ENCODE data around the gene RAP2A.
A peak's percentile ranks its signal among the peaks of the same experiment; 100 is the strongest.

Gene RAP2A

GRCh38 chr13:97433727-97434396 lies at the start of gene RAP2A:
RAP2A (plus strand) TSS chr13:97434169; CDS start chr13:97434471, 302 bp downstream.
- no peak for FAIRE-seq

DNA sequence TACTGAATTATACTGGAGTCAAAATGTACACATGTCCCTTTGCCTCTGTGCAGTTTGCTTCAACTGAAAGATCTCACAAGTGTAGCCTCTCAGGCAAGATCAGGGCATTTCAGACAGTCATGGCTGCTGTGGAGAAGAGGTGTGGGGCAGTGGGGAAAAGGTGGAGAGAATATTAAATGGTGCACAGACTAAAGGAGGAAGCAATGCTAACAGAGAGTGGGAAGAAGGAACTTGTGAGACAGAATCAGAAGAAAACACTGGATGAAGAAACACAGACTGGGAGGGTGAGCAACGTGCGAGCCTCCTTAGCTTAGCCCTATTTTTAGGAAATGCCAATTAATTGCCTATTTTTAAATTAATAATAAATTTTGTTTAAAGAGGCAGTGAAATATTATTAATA lies 49.6 kb upstream of the RAP2A start:
- no peak for FAIRE-seq

DNA sequence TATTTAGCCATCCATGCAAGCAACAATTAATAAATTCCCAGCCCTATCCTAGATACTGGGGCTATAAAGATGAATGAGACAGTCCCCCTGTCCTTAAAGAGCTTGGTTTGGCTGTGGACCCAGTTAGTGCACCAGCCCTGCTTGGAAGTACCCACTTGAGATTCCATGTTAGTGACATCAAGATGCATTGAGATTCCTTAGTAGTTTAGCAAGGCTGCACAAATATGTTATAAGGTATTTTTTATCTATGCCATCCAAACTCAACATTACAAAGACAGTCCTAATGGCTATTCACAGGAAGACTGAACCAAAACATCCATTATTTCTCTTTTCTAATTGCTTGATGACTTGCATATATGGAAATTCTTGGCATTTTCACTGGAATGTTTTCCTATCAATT lies 48.8 kb upstream of the RAP2A start:
- no peak for FAIRE-seq

DNA sequence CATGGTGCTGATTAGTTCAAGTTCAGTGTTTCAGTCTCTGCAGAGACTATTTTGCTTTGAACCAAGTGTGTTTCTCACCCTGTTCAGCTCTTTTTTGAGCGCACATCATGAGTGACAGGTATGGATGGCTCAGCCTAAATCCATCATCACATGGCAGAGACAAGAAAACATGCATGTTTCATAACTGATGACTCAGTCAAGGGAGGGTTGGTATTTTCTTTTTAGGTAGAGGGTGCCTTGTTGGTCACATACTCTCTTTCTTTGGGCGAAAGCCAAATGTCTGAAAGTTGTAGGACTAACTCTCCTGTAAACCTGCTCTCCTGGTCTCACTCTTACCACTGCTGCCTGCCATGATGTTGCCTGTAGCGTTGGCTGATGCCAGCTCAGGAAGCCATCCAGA lies 48.1 kb upstream of the RAP2A start:
- no peak for FAIRE-seq

DNA sequence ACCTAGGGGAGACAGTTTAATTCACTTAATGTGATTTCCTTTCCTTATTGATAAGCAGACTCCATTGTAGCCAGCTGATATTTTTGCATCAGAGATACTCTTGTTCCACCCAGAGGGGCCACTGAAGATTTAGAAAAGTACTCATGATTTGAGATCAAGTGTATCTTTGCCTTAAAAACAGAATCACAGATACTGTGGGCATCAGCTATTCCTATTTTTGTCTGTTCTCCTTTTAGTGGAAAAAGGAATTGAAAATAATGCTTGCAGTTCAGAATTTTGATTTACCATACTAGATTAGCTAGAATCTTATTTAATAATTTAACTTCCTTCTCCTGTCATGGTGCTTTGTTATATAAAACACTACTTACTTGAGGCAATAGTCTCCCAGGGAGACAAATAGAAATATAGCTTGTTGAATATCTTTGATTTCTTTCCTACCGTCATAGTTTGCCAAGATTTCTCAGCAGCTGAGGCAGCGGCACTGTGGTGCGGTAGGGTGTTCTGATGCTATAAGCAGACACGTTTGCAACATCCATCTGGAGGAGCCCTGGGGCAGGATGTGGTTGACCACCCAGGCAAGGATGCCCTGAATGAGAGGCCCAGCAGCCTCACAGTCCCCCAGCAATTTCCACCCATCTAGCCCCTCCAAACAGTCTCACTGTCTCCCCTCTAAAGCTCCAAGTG lies 47.0 kb upstream of the RAP2A start:
- FAIRE-seq: no peak

DNA sequence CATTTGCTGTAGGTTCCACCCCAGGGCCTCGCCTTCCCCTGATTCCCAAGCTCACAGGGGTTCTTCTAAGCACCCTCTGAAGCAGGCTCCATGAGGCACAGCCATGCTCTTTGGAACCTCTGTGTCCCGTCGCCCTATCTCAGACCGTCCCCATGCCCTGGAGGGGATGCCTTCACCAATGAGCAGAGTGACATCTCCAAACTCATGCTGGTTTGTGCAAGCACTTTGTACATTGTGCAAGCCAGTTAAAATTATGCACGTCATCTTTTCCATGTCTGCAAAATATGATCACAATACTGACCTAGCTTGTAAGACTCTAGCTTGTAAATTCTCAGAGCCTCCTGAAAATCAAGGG lies 46.5 kb upstream of the RAP2A start:
- no peak for FAIRE-seq

GRCh38 chr13:97387890-97388289 lies 46.1 kb upstream of the RAP2A start:
- no peak for FAIRE-seq

DNA sequence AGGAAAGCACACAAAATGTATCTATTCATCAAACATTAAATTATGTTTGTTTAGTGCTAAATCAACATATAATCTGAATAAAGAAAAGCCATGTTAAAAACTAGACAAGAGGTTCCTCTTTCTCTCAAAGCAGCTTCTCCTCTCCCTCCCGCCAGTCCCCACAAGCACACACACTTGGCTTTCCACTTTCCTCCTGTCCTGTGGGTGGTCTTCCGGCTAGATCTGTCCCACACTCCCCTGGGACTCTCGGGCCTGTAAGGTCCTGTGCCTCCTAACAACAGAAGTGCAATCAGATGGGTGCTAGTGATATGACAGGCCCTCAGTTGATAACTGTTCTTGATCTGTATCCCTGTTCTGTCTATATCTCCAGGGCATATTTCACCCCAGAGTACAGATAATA lies 45.6 kb upstream of the RAP2A start:
- no peak for FAIRE-seq

GRCh38 chr13:97390941-97391600 lies 42.9 kb upstream of the RAP2A start:
- no peak for FAIRE-seq

- peak; percentile 70 for FAIRE-seq
Observed at GRCh38 chr13:97392020-97392419, 41.9 kb upstream of the RAP2A start.

- no peak for FAIRE-seq
Observed at GRCh38 chr13:97394542-97394941, 39.4 kb upstream of the RAP2A start.

- no peak for FAIRE-seq
Observed at GRCh38 chr13:97395447-97396136, 38.4 kb upstream of the RAP2A start.

DNA sequence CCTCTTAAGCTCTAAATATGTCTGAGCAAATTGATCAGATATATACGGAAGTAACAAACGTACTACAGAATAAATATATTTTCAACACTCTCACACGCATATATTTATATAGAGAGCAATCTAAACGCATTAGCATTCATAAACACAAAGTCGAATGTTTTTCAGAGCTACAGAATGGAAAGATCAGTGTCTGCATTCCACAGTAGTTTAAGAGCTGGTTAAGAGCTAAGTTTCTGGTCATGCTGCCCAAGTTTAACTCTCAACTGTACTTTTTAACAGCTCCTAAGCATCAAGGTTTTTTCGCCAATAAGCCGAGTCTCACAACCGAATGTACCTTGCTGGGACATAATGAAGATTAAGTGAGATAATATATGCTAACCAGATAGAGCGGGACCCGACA lies 36.7 kb upstream of the RAP2A start:
- FAIRE-seq: no peak

DNA sequence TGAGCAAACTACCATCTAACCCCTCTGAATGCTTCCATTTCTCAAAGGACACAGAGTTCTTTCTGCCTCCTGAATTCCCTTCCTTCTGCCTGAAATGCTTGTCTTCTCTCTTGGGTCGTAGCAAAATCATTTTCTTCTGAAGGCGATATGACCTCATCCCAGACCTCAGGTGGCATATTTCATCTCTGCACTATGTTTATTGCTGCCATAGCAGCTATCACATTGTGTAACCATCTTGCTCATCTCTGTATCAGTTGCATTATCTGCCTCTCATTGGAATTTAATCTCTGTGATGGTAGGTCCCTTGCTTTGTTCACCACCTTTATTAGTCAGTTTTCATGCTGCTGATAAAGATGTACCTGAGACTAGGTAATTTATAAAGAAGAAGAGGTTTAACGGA lies 32.5 kb upstream of the RAP2A start:
- no peak for FAIRE-seq

DNA sequence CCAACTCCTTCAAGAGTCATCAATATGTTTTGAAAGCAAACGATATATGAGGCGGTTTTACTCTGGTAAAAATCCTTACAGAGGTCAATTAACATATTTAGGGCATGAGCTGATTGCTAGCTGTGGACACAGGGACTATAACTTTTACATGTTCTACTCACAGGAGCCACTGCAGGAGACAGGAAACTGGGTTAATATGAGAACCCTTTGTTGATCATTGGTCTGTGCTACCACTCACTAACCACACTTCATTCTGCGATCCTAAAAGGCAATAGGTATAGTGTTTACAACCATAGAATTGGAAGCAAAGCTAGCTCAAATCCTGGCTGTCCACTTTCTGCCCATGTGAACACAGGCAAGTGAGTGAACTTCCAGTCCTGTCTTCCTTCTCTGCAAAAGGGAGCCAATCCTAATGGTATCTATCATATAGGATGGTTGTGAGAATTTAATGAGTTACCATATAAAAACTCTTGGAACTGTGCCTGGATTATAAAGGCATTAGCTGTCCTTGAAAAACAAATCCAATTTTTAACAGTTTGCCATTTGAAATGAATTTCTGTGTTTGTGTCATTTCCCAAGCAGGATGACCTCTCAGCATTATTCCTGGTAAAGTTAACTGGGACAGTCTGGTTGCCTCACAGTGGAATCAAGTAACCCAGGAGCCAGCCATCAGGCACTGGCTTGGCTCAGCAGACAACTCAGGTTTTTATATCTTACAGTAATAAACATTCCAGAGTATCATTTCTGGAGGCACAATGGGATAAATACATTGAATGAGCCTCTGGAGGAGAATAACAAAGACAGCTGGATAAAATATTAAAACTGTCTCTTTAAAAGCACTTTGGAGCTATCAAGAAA lies 29.8 kb upstream of the RAP2A start:
- FAIRE-seq: no peak

DNA sequence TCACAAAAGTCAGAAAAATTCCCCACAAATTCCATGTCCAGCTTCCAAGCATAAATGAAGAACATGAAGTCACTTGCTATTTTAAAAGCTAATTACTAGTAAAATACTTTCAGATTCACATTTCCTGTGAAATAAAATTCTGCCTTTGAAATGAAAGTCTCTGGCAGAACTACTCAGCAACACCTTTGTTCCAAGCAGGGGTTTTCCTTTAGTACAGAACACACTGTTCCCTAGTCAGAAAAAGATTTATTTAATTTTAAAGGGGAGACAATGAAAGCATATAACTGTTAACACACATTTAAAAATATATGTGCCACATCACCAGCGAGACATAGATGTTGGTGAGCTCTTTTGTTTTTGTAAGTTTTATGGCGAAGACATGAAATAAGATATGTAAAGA lies 26.4 kb upstream of the RAP2A start:
- no peak for FAIRE-seq

GRCh38 chr13:97408938-97409337 lies 25.0 kb upstream of the RAP2A start:
- FAIRE-seq: no peak

DNA sequence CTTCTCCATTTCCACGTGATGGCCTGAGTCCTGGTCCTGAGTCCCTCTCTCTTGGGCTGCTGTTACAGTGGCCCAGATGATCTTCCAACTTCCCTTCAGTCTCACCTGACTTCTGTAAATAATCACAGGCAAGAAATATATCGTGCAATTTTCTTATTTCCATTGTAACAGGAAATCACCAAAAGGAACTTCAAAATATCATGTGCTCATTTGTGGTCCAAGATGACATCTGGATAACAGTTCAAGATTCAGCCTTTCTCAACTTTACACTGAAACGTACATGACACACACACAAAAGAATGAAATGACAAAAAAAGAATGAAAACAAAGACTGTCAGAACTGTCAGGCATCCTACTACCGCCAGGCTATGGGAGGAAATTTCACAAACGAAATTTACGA lies 22.0 kb upstream of the RAP2A start:
- no peak for FAIRE-seq

DNA sequence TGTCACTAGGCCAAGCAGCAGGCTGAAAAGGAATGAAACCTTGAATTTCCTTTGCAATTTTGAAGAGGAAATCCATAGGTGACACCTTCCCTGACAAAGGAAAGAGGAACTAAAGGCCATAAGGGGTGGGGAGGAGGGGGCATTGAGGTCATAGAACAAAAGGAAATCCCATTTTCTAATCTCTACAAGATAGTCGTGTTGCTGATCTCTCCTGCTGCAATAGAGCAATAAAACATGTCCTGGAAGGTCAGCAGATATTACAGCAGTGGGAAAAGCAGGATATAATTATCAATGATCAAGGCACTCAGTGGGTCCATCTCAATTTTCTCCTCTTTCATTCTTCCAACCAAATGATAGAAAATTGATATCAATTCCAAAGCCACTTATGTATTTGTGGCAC lies 20.3 kb upstream of the RAP2A start:
- no peak for FAIRE-seq

- no peak for FAIRE-seq
Observed at GRCh38 chr13:97414392-97414791, 19.6 kb upstream of the RAP2A start.

- no peak for FAIRE-seq
Observed at GRCh38 chr13:97417698-97418097, 16.3 kb upstream of the RAP2A start.

DNA sequence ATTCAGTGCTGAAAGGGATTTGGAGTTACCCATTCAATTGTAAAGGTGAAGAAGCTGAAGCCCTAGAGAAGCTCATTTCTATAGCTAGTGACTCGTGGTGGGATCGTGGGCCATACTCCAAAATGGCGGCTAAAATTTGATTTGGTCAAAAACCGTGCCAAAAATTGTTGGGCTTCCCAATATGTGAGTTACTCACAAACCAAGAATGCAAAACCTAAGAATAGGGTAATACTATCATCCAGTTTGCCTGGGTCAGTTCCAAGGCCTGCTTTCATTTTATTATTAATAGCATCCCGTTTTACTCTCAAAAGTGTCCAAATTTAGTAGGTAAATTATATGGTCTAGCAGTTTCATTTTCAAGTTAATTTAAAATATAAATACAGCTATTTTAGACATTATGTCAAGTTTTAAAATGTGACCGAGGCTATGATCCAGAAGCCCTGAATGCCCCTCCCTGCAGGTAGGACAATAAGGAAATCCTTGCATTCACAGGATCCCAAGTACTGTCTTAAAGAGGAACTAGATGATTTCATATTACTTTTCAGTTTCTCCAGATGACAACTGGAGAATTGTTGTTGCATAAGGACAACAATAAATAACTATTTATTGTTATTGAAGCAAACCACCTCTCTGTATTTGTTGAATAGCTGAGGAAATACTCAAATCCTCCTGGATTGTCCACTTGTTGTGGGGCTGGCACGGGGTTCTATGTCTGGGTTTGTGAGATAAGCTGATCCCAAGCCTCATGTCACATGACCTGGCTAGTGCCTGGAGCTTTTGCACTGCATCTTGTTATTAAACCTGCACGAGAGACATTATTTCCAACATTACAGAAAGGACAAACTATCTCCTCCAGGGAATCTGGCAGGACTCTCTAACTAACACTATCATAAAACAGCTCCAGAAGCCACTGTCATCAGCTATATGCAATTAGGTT lies 11.6 kb upstream of the RAP2A start:
- FAIRE-seq: no peak
